DND-41 (cell line): ENCODE data around the gene PRCP.

Experiments
- CTCF ChIP-seq: IDR thresholded peaks from 2 replicates; pipeline ENCODE4 v1.5.1; 2012; ENCODE audit warnings: borderline replicate concordance, low read length, moderate library complexity, mild to moderate bottlenecking; ENCODE audit not compliant: poor library complexity, severe bottlenecking; ENCODE audit errors: extremely low read depth
- EZH2 ChIP-seq: IDR thresholded peaks from 3 replicates; pipeline ENCODE4 v1.6.1; 2012; ENCODE audit warnings: borderline replicate concordance, low read depth, mild to moderate bottlenecking, moderate library complexity, low read length, inconsistent platforms; ENCODE audit not compliant: severe bottlenecking

- TF ChIP-seq CTCF (no peak), EZH2 (no peak)
These were observed 16.4 kb downstream of the PRCP start for GRCh38 chr11:82883853-82884252.
